ENCODE data around the gene NUDT3.

GRCh38 chr6:34418367-34418766, 25.9 kb upstream of the NUDT3 start:
- TF ChIP-seq SUZ12 (IDR thresholded peaks at IDR 0.05; ENCODE audit: extremely low read depth, insufficient read depth, insufficient read length) (no peak), YY1 (IDR thresholded peaks at IDR 0.05; ENCODE audit: insufficient read depth, insufficient read length) (no peak), ZNF274 (IDR thresholded peaks at IDR 0.05; ENCODE audit: low read depth, low read length) (no peak)
